Neural progenitor cell (in vitro differentiated cells): ENCODE data around the gene TBL1Y. TPM values are rescaled to one million over a fixed set of nuclear protein-coding genes. Genes with fewer than 3 reads are reported as not detected.
"Not testable (repeated sequence)": the region's sequence is repeated elsewhere in the genome, so short reads cannot be mapped to it uniquely, and the experiment has no call there.

Experiments
- DNase-seq: peaks from one replicate; pipeline ENCODE4 v3.0.0-alpha.2; 2016; ENCODE audit warnings: low spot score
- H2AFZ ChIP-seq: fragments of 200-600 bp; sonication (generic); replicated peaks from 2 replicates; pipeline ENCODE4 v1.6.1; 2016; ENCODE audit warnings: antibody characterized with exemption
- H3F3A ChIP-seq: fragments of 200-600 bp; sonication (generic); 2 replicates; pipeline ENCODE4 v1.6.1; 2016; ENCODE audit warnings: antibody characterized with exemption, low read depth
- H3K27ac ChIP-seq: fragments of 200-600 bp; sonication (generic); 2 replicates; pipeline ENCODE4 v1.5.1; 2016; ENCODE audit warnings: mild to moderate bottlenecking
- H3K27me3 ChIP-seq: fragments of 200-600 bp; sonication (generic); 2 replicates; pipeline ENCODE4 v1.6.1; 2016; ENCODE audit warnings: mild to moderate bottlenecking, moderate library complexity
- H3K36me3 ChIP-seq: fragments of 200-600 bp; sonication (generic); 2 replicates; pipeline ENCODE4 v1.5.1; 2016
- H3K4me1 ChIP-seq: fragments of 200-600 bp; sonication (generic); 2 replicates; pipeline ENCODE4 v1.6.1; 2016; ENCODE audit warnings: mixed run types
- H3K4me2 ChIP-seq: fragments of 200-600 bp; sonication (generic); 2 replicates; pipeline ENCODE4 v1.6.1; 2016
- H3K4me3 ChIP-seq: fragments of 200-600 bp; sonication (generic); 2 replicates; pipeline ENCODE4 v1.5.1; 2016
- H3K79me2 ChIP-seq: fragments of 200-600 bp; sonication (generic); 2 replicates; pipeline ENCODE4 v1.6.1; 2016; ENCODE audit warnings: low read depth
- H3K9ac ChIP-seq: fragments of 200-600 bp; sonication (generic); 2 replicates; pipeline ENCODE4 v1.6.1; 2016
- H3K9me3 ChIP-seq: fragments of 200-600 bp; sonication (generic); 2 replicates; pipeline ENCODE4 v1.5.1; 2016; ENCODE audit warnings: low read depth
- H4K20me1 ChIP-seq: fragments of 200-600 bp; sonication (generic); 2 replicates; pipeline ENCODE4 v1.6.1; 2016; ENCODE audit warnings: low read depth
- H3K27ac Mint-ChIP-seq: 3 replicates; pipeline ENCODE4 v1.8.0; 2021; ENCODE audit warnings: mixed read lengths
- H3K27me3 Mint-ChIP-seq: 2 replicates; pipeline ENCODE4 v1.8.0; 2022; ENCODE audit warnings: low read depth, mild to moderate bottlenecking, inconsistent platforms, moderate library complexity, mixed read lengths; ENCODE audit not compliant: insufficient read depth
- H3K36me3 Mint-ChIP-seq: 3 replicates; pipeline ENCODE4 v1.8.0; 2021; ENCODE audit warnings: mixed read lengths
- H3K4me1 Mint-ChIP-seq: 3 replicates; pipeline ENCODE4 v1.8.0; 2021; ENCODE audit warnings: mixed read lengths
- H3K4me3 Mint-ChIP-seq: 3 replicates; pipeline ENCODE4 v1.8.0; 2021; ENCODE audit warnings: mild to moderate bottlenecking, moderate library complexity, mixed read lengths
- H3K9me3 Mint-ChIP-seq: 3 replicates; pipeline ENCODE4 v1.8.0; 2020; ENCODE audit warnings: mixed read lengths
- CTCF ChIP-seq: fragments of 200-600 bp; sonication (generic); IDR thresholded peaks from 2 replicates; pipeline ENCODE4 v1.5.1; 2017; ENCODE audit warnings: antibody characterized with exemption, mild to moderate bottlenecking
- EZH2 ChIP-seq: fragments of 200-600 bp; sonication (generic); IDR thresholded peaks from 2 replicates; pipeline ENCODE4 v1.6.1; 2017; ENCODE audit warnings: antibody characterized with exemption, mild to moderate bottlenecking, moderate library complexity
- EZH2phosphoT487 ChIP-seq: fragments of 200-600 bp; sonication (generic); IDR thresholded peaks from 2 replicates; pipeline ENCODE4 v1.6.1; 2017; ENCODE audit warnings: antibody characterized with exemption
- total RNA-seq: library from RNA; depleted of rRNA; stranded (reverse); fragments of >200 nt; gene quantifications from 2 replicates; pipeline ENCODE4 v1.2.3, GENCODE V29; 2015; ENCODE audit warnings: low replicate concordance

TBL1Y gene
- total RNA-seq, 1 donor from 2014 or later: not detected

GRCh38 chrY:7056886-7057285 is 146.4 kb downstream of the TBL1Y start:
- DNase-seq: no peak
- Histone ChIP-seq H3K4me2 (no peak overlapping the region), H3K27ac (no peak overlapping the region), H3K36me3 (no peaks in the 10 kb centered on the region), H3K27me3 (no peaks in the 10 kb centered on the region), H3F3A (no peaks in the 10 kb centered on the region), H2AFZ (no peak overlapping the region), H3K9ac (no peak overlapping the region), H3K4me3 (no peak overlapping the region), H4K20me1 (no peaks in the 10 kb centered on the region), H3K9me3 (no peaks in the 10 kb centered on the region), H3K79me2 (no peaks in the 10 kb centered on the region), H3K4me1 (no peaks in the 10 kb centered on the region)
- Mint-ChIP-seq H3K27ac (no peak overlapping the region), H3K36me3 (no peaks in the 10 kb centered on the region), H3K27me3 (no peaks in the 10 kb centered on the region), H3K4me1 (no peaks in the 10 kb centered on the region), H3K9me3 (no peaks in the 10 kb centered on the region), H3K4me3 (no peak overlapping the region)
- no peak for TF ChIP-seq EZH2phosphoT487
- TF ChIP-seq EZH2: no peak
- no peak for TF ChIP-seq CTCF

- Mint-ChIP-seq H3K9me3 (no peaks in the 10 kb centered on the region), H3K4me1 (no peaks in the 10 kb centered on the region), H3K4me3 (no peak overlapping the region), H3K27me3 (no peaks in the 10 kb centered on the region), H3K27ac (no peak overlapping the region), H3K36me3 (no peaks in the 10 kb centered on the region)
- Histone ChIP-seq H3K4me3 (no peak overlapping the region), H3K36me3 (no peaks in the 10 kb centered on the region), H4K20me1 (no peaks in the 10 kb centered on the region), H3K9ac (no peak overlapping the region), H3K9me3 (no peaks in the 10 kb centered on the region), H3K27me3 (no peaks in the 10 kb centered on the region), H3K27ac (no peak overlapping the region), H3K79me2 (no peaks in the 10 kb centered on the region), H3F3A (no peaks in the 10 kb centered on the region), H3K4me2 (no peak overlapping the region), H3K4me1 (no peaks in the 10 kb centered on the region), H2AFZ (no peak overlapping the region)
- TF ChIP-seq CTCF (no peak), EZH2 (no peak), EZH2phosphoT487 (no peak)
- DNase-seq: no peak
Observed at GRCh38 chrY:7078725-7079124, 168.2 kb downstream of the TBL1Y start.

GRCh38 chrY:7080548-7080947 is 170.1 kb downstream of the TBL1Y start:
- not testable (repeated sequence) for H3K9me3 Mint-ChIP-seq, H3K9ac ChIP-seq, H3K4me3 Mint-ChIP-seq, DNase-seq, H3K27me3 Mint-ChIP-seq, H3K4me2 ChIP-seq, H3K36me3 ChIP-seq, H3K4me3 ChIP-seq, H3K9me3 ChIP-seq, H3K36me3 Mint-ChIP-seq, H3K27me3 ChIP-seq, H3K79me2 ChIP-seq, H3K4me1 ChIP-seq, H4K20me1 ChIP-seq, H3K4me1 Mint-ChIP-seq, H3F3A ChIP-seq, H3K27ac Mint-ChIP-seq, H3K27ac ChIP-seq, H2AFZ ChIP-seq

- Histone ChIP-seq H3K27ac (no peak overlapping the region), H2AFZ (no peak overlapping the region), H3K4me3 (no peak overlapping the region), H3F3A (no peaks in the 10 kb centered on the region), H3K36me3 (no peaks in the 10 kb centered on the region), H3K9me3 (no peaks in the 10 kb centered on the region), H3K9ac (no peak overlapping the region), H3K4me2 (no peak overlapping the region), H3K79me2 (no peaks in the 10 kb centered on the region), H3K27me3 (no peaks in the 10 kb centered on the region), H4K20me1 (no peaks in the 10 kb centered on the region), H3K4me1 (no peaks in the 10 kb centered on the region)
- Mint-ChIP-seq H3K4me1 (no peaks in the 10 kb centered on the region), H3K36me3 (no peaks in the 10 kb centered on the region), H3K4me3 (no peak overlapping the region), H3K9me3 (no peaks in the 10 kb centered on the region), H3K27ac (no peak overlapping the region), H3K27me3 (no peaks in the 10 kb centered on the region)
- TF ChIP-seq CTCF: no peak
- no peak for TF ChIP-seq EZH2
- no peak for TF ChIP-seq EZH2phosphoT487
- DNase-seq: no peak
Observed at GRCh38 chrY:7085606-7086005, 175.1 kb downstream of the TBL1Y start.
